HG03575 (cell line): ENCODE data around the gene REC114.

Experiments used
- ATAC-seq: cut with Tn5 transposase; IDR thresholded peaks from one replicate; pipeline ENCODE4 v1.9.1; 2021; ENCODE audit not compliant: unreplicated experiment, insufficient number of reproducible peaks, low FRiP score; ENCODE audit errors: extremely low read depth

The REC114 gene

GRCh38 chr15:73596174-73596573 lies 153.2 kb downstream of the REC114 start:
- ATAC-seq = no peak

- no peak for ATAC-seq
Measured at GRCh38 chr15:73597036-73597638, 154.2 kb downstream of the REC114 start.

GRCh38 chr15:73598530-73599160 lies 155.7 kb downstream of the REC114 start:
- ATAC-seq = no peak

GRCh38 chr15:73599934-73600333 lies 157.0 kb downstream of the REC114 start:
- ATAC-seq = no peak

- no peak for ATAC-seq
Measured at GRCh38 chr15:73600413-73601335, 157.7 kb downstream of the REC114 start.

GRCh38 chr15:73601451-73602445 lies 158.8 kb downstream of the REC114 start:
- no peak for ATAC-seq

GRCh38 chr15:73602446-73602843 lies 159.5 kb downstream of the REC114 start:
- no peak for ATAC-seq

- ATAC-seq = no peak
Measured at GRCh38 chr15:73602992-73603391, 160.0 kb downstream of the REC114 start.

- ATAC-seq = no peak
Measured at GRCh38 chr15:73604477-73604876, 161.5 kb downstream of the REC114 start.

- no peak for ATAC-seq
Measured at GRCh38 chr15:73605759-73606436, 162.9 kb downstream of the REC114 start.

GRCh38 chr15:73607405-73607804 lies 164.4 kb downstream of the REC114 start:
- ATAC-seq = no peak

GRCh38 chr15:73607843-73608242 lies 164.9 kb downstream of the REC114 start:
- no peak for ATAC-seq

- ATAC-seq = no peak
Measured at GRCh38 chr15:73608475-73608874, 165.5 kb downstream of the REC114 start.

- ATAC-seq = no peak
Measured at GRCh38 chr15:73608941-73609340, 166.0 kb downstream of the REC114 start.
